Retinal pigment epithelial cell (primary cell): ENCODE results near the gene GLIS2.
"Not testable (repeated sequence)": the region's sequence is repeated elsewhere in the genome, so short reads cannot be mapped to it uniquely, and the experiment has no call there.

Source experiments
- DNase-seq: peaks from one replicate; pipeline ENCODE4 v3.0.0-alpha.2; 2010; ENCODE audit warnings: low read depth
- H3K4me3 ChIP-seq: 2 replicates; pipeline ENCODE4 v1.5.1; 2011; ENCODE audit warnings: mild to moderate bottlenecking, low read length, control low read depth, moderate library complexity
- TF ChIP-seq, protein P1 (sequence below): conservative IDR thresholded peaks from 2 replicates; pipeline ENCODE4 v1.5.1; 2011; ENCODE audit warnings: low read depth, low read length, control low read depth, inconsistent platforms

GLIS2 gene

GRCh38 chr16:4338712-4339299, 22.9 kb downstream of the GLIS2 start:
- no peak for DNase-seq
- H3K4me3 ChIP-seq: no peak overlapping the region
- TF ChIP-seq, protein P1, sequence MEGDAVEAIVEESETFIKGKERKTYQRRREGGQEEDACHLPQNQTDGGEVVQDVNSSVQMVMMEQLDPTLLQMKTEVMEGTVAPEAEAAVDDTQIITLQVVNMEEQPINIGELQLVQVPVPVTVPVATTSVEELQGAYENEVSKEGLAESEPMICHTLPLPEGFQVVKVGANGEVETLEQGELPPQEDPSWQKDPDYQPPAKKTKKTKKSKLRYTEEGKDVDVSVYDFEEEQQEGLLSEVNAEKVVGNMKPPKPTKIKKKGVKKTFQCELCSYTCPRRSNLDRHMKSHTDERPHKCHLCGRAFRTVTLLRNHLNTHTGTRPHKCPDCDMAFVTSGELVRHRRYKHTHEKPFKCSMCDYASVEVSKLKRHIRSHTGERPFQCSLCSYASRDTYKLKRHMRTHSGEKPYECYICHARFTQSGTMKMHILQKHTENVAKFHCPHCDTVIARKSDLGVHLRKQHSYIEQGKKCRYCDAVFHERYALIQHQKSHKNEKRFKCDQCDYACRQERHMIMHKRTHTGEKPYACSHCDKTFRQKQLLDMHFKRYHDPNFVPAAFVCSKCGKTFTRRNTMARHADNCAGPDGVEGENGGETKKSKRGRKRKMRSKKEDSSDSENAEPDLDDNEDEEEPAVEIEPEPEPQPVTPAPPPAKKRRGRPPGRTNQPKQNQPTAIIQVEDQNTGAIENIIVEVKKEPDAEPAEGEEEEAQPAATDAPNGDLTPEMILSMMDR: no peak

DNA sequence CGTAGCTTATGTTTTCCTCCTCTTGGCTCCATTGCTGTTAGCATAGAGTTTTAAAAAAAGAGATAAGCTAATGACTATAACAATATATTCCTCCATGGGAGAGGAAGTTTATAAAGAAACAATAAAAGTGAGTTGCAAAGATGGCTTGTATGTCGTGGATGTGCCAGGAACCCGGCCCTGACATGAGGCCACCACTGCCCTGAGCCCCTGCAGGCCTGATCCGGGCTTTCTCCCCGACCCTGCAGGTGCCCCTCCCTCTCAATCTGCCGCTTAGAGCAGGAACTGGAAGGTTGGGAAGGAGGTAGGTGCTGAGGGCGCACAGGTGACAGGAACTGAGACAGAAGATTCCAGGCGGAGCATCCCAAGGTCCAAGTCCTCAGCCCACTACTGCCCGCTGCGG, 23.6 kb downstream of the GLIS2 start:
- H3K4me3 ChIP-seq: no peak overlapping the region
- TF ChIP-seq, protein P1: no peak
- no peak for DNase-seq

DNA sequence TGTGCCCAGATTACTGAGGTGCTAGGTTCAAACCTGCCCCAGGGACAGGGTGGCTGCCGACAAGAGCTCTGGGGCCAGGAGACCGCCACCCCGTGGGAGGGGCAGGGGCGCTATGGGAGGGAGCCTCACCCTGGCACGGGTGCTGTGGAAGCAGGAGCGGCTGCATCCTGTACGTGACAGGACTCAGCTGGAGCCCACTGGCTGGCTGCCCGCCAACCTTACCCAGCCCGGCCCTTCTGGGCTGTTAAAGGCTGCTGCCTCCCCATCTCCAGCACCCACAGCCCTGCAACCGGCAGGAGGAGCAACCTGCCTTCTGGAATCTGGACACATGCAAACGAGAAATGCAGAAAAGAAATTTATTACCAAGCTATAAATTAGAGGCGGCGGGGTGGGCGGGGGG, 24.0 kb downstream of the GLIS2 start:
- no peak overlapping the region for H3K4me3 ChIP-seq
- TF ChIP-seq, protein P1: peak; percentile 60
- no peak for DNase-seq

DNA sequence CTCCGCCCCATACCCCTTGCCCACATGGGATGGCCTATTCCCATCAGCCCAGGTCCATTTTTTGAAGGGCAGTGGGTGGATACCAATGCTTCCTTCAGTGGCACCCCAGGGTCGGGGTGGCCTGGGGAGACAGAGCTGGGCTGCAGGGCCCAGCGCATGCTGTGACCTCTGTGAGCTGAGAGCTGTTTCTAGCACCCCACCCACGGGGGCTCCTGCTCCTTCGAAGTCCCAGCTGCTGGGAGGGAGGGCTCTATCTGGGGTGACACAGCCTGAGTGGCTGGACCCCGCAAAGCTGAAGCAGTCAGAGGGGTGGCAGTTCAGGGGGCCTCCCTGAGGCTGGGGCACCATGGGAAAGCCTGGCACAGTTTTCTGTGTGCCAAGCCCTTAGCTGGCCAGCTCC, 24.6 kb downstream of the GLIS2 start:
- H3K4me3 ChIP-seq: no peak overlapping the region
- TF ChIP-seq, protein P1: no peak
- no peak for DNase-seq

DNA sequence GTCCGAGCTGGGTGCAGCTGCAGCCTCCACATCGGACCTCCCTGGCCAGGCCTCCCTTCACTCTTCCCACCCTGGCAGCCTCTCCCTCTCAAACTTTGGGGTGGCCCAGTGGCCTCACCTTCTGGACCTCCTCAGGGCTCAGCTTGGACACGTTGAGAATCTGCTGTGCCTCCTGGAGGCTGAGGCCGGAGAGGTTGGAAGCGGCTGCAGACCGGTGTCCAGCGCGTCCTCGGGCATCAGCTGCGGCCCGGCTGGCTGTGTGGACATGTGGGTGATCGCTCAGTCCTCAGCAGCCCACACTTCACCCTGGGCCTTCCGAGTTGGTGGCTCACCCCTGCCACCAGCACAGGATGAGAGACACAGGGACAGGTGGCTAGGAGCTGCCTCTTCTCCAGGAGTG, 25.4 kb downstream of the GLIS2 start:
- DNase-seq: no peak
- H3K4me3 ChIP-seq: no peak overlapping the region
- TF ChIP-seq, protein P1: no peak

- DNase-seq: no peak
- TF ChIP-seq, protein P1: no peak
- H3K4me3 ChIP-seq: no peak overlapping the region
Measured at GRCh38 chr16:4342866-4343744, 27.2 kb downstream of the GLIS2 start.

- H3K4me3 ChIP-seq, DNase-seq: not testable (repeated sequence)
Measured at GRCh38 chr16:4344300-4344982, 28.6 kb downstream of the GLIS2 start.
